ENCODE results near the gene UNC119B. TPM values are rescaled to one million over a fixed set of nuclear protein-coding genes. Genes with fewer than 3 reads are reported as not detected.

UNC119B gene
- total and polyA plus RNA-seq, 3 experiments from 2014 or later, result 8.8 to 30.5 (median 29.8) TPM

DNA sequence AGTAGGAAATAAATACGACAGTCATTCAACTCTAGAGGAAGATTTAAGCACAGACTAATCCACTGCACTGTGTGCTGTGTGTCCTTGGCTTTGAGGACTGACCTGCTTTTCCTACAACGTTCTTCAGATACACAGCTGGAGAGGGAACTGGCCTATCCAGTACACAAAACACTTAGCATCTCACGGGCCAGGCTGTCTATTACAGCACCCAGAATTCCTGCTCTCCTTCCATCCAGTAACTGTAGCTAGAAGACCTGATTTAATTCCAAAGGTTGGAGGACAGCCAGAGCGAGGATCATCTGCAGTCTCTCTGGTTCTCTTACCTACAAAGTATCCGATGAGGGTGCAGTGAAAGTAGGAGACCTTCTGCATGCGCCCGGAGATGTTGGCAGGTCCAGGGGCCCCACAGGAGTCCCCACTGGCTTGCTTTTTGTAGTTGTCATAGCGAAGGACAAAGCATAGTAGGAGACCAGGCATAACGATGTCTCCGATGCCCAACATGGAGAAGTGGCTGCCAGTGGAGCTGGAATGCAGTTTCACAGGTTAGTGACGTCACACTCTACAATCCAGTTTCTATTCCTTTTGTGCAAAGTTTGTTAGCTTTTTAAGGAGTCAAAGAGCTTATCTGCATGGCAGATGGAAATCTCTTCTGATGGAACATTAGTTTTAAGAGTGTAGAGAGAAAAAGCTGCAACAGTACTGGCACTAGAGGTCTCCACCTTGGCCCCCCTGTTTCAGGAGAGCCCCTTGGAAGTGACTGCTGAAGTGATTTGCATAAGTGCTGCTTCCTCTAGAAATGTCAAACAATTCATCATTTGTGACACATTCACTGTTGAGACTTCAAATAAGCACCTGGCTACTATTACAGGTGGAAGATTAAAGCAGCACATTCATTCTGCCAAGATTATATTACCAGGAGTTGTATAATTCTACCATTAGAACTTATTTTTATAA lies 57.1 kb downstream of the UNC119B start:
- Histone ChIP-seq H3K9me3 (ENCODE audit: low read length) (no peaks in the 10 kb centered on the region), H3K27ac (ENCODE audit: low read depth, low read length) (no peak overlapping the region), H3K27me3 (ENCODE audit: insufficient read depth, low read length, poor library complexity, severe bottlenecking) (no peaks in the 10 kb centered on the region), H3K4me3 (ENCODE audit: low read length) (no peak overlapping the region), H3K4me1 (ENCODE audit: insufficient read depth, low read length) (no peaks in the 10 kb centered on the region), H3K36me3 (ENCODE audit: insufficient read depth, low read length) (peaks cover 53% of the 10 kb centered on the region)
- CTCF ChIA-PET, result interaction anchor here (0.6 kb wide), 1 partner anchor 262 kb away, joined by 3 read pairs; no protein-coding TSS in a partner anchor
- H3K27me3 Mint-ChIP-seq, result peaks cover 0 to 1% of the 10 kb centered on the region in 2 donors
- DNase-seq, result no peak
- peaks cover 0 to 6% (median 2%) of the 10 kb centered on the region in 3 donors for H3K4me1 Mint-ChIP-seq
- no peaks in the 10 kb centered on the region for H3K9me3 Mint-ChIP-seq
- peaks cover 4 to 94% (median 26%) of the 10 kb centered on the region in 3 donors for H3K36me3 Mint-ChIP-seq
- H3K4me3 Mint-ChIP-seq, result no peak overlapping the region
- POLR2A ChIA-PET, result no interaction called here
- peak overlapping the region in 1 of 8 donors; percentile 21 for H3K27ac Mint-ChIP-seq

DNA sequence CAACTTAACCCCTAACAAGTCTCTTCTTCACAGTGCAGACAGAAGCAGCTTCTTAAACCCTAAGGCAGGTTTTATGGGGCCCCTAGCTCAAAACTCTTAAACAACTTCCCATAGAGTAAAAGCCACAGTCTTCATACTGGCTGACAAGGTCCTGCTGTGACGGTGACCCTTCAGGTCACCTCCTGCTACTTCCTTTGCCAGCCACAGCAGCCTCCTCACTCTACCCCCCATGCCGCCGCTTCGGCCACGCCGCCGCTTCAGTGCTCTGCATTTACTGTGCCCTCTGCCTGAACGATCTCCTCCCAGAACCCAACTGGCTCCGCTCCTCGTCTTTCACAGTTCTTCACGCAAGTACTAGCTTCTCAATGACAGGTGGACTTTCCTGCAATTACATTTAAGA lies 60.8 kb downstream of the UNC119B start:
- Histone ChIP-seq H3K27ac (ENCODE audit: low read depth, low read length) (no peak overlapping the region), H3K9me3 (ENCODE audit: low read length) (no peaks in the 10 kb centered on the region), H3K4me3 (ENCODE audit: low read length) (no peak overlapping the region), H3K4me1 (ENCODE audit: insufficient read depth, low read length) (no peaks in the 10 kb centered on the region), H3K36me3 (ENCODE audit: insufficient read depth, low read length) (peaks cover 42% of the 10 kb centered on the region), H3K27me3 (ENCODE audit: insufficient read depth, low read length, poor library complexity, severe bottlenecking) (no peaks in the 10 kb centered on the region)
- Mint-ChIP-seq H3K27ac (peak overlapping the region in 5 of 8 donors; percentile 13 to 86 (median 64)), H3K36me3 (peaks cover under 1 to 89% (median 26%) of the 10 kb centered on the region in 3 donors), H3K27me3 (peaks cover 0 to 1% of the 10 kb centered on the region in 2 donors), H3K4me1 (peaks cover 24 to 34% (median 24%) of the 10 kb centered on the region in 3 donors), H3K4me3 (no peak overlapping the region), H3K9me3 (no peaks in the 10 kb centered on the region)
- no peak for DNase-seq
- ChIA-PET CTCF (no interaction called here), POLR2A (no interaction called here)

Other genes starting within 250 kb of the UNC119B start
- 100 to 1,000 TPM; 269 to 272 TPM for gene SRSF9, start 240.7 kb upstream of the UNC119B start, total RNA-seq
- gene SRSF9, start 240.7 kb upstream of the UNC119B start, polyA plus RNA-seq, result 214 TPM
- gene DYNLL1, start 214.3 kb upstream of the UNC119B start, total RNA-seq, result 100 to 1,000 TPM; 288 to 296 TPM
- 304 TPM for gene DYNLL1, start 214.3 kb upstream of the UNC119B start, polyA plus RNA-seq
- 10 to 100 TPM; 37.5 to 39.0 TPM for gene COQ5, start 181.3 kb upstream of the UNC119B start, total RNA-seq
- 39.7 TPM for gene COQ5, start 181.3 kb upstream of the UNC119B start, polyA plus RNA-seq
- gene RNF10, start 176.1 kb upstream of the UNC119B start, total RNA-seq, result 100 to 1,000 TPM; 173 to 205 TPM
- gene RNF10, start 176.1 kb upstream of the UNC119B start, polyA plus RNA-seq, result 134 TPM
- gene POP5, start 129.1 kb upstream of the UNC119B start, total RNA-seq, result 10 to 100 TPM; 77.9 to 83.1 TPM
- gene POP5, start 129.1 kb upstream of the UNC119B start, polyA plus RNA-seq, result 101 TPM
- under 1 TPM; 0.13 to 0.18 TPM for gene CABP1, start 69.8 kb upstream of the UNC119B start, total RNA-seq
- gene CABP1, start 69.8 kb upstream of the UNC119B start, polyA plus RNA-seq, result not detected
- 100 to 1,000 TPM; 130 to 143 TPM for gene MLEC, start 23.3 kb upstream of the UNC119B start, total RNA-seq
- gene MLEC, start 23.3 kb upstream of the UNC119B start, polyA plus RNA-seq, result 74.9 TPM
- gene ACADS, start 15.4 kb downstream of the UNC119B start, total RNA-seq, result 10 to 100 TPM; 11.2 to 12.1 TPM
- gene ACADS, start 15.4 kb downstream of the UNC119B start, polyA plus RNA-seq, result 19.7 TPM
- 10 to 100 TPM; 34.9 to 35.6 TPM for gene SPPL3, start 193.9 kb downstream of the UNC119B start, total RNA-seq
- gene SPPL3, start 193.9 kb downstream of the UNC119B start, polyA plus RNA-seq, result 33.1 TPM

All from CD8-positive, alpha-beta memory T cell (primary cell).